Astrocyte (in vitro differentiated cells and primary cell): Measurements from ENCODE around the gene CXCL10. TPM values are rescaled to one million over a fixed set of nuclear protein-coding genes. Genes with fewer than 3 reads are reported as not detected.

Source experiments
- total RNA-seq: library from RNA; stranded (reverse); gene quantifications from 2 replicates; pipeline ENCODE4 v1.2.1, GENCODE V29; 2021

CXCL10 gene
- total RNA-seq, 1 donor from 2014 or later: 12.9 TPM

Other genes starting within 250 kb of the CXCL10 start
- not detected in 2 replicates for gene PPEF2, start 121.0 kb downstream of the CXCL10 start, total RNA-seq
- gene NAAA, start 82.5 kb downstream of the CXCL10 start, total RNA-seq: 13.5 and 15.9 TPM in 2 replicates
- 58.2 and 59.1 TPM in 2 replicates for gene SDAD1, start 32.6 kb downstream of the CXCL10 start, total RNA-seq
- gene CXCL9, start 16.0 kb downstream of the CXCL10 start, total RNA-seq: not detected in 2 replicates
- gene CXCL11, start 12.6 kb upstream of the CXCL10 start, total RNA-seq: 5.8 and 7.6 TPM in 2 replicates
- not detected in 2 replicates for gene ART3, start 51.2 kb upstream of the CXCL10 start, total RNA-seq
- 30.4 and 34.2 TPM in 2 replicates for gene NUP54, start 124.9 kb upstream of the CXCL10 start, total RNA-seq
- 172 and 211 TPM in 2 replicates for gene SCARB2, start 190.3 kb upstream of the CXCL10 start, total RNA-seq
- 0.54 and 0.84 TPM in 2 replicates for gene FAM47E, start 228.2 kb upstream of the CXCL10 start, total RNA-seq